Nephron progenitor cell (in vitro differentiated cells): Measurements from ENCODE around the gene UBR3.

Experiments used
- DNase-seq: peaks from one replicate; pipeline ENCODE4 v3.0.0; 2021
- H3K27ac Mint-ChIP-seq: 2 replicates; pipeline ENCODE4 v1.8.0; 2021; ENCODE audit warnings: mild to moderate bottlenecking, moderate library complexity, mixed read lengths
- H3K27me3 Mint-ChIP-seq: 2 replicates; pipeline ENCODE4 v1.8.0; 2021; ENCODE audit warnings: mild to moderate bottlenecking, low read depth, mixed read lengths; ENCODE audit not compliant: poor library complexity
- H3K36me3 Mint-ChIP-seq: 2 replicates; pipeline ENCODE4 v1.8.0; 2021; ENCODE audit warnings: low read depth, mixed read lengths
- H3K4me1 Mint-ChIP-seq: 2 replicates; pipeline ENCODE4 v1.8.0; 2021; ENCODE audit warnings: mixed read lengths
- H3K4me3 Mint-ChIP-seq: 2 replicates; pipeline ENCODE4 v1.8.0; 2021; ENCODE audit warnings: mild to moderate bottlenecking, moderate library complexity, mixed read lengths
- H3K9me3 Mint-ChIP-seq: 2 replicates; pipeline ENCODE4 v1.8.0; 2021; ENCODE audit warnings: mild to moderate bottlenecking, moderate library complexity, mixed read lengths
- TF ChIP-seq, protein P1 (sequence below): fragments of 200-600 bp; sonication (generic); IDR thresholded peaks from 2 replicates; pipeline ENCODE4 v1.5.0; 2021; ENCODE audit warnings: antibody characterized with exemption

Gene UBR3

DNA sequence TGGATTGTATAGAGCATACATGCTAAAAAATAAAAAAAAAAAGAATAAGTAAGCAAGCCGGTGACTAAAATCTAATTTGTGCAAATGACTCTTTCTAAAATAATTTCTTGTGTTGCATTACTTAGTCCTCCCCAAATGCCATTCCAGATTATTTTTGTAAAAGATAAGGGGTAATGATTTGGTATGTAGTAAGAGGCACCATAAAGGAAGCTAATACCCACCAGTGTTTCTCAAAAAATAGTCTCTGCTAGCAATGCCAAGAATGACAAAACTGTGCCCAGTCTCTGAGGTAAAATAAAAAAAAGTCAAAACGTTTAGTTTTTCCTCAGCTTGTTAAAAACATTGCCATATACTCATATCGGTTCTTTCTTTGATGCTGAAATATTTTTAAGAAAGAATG is 5.2 kb upstream of the UBR3 start:
- no peak overlapping the region for H3K27ac Mint-ChIP-seq
- peaks cover 8% of the 10 kb centered on the region for H3K9me3 Mint-ChIP-seq
- peaks cover 27% of the 10 kb centered on the region for H3K4me1 Mint-ChIP-seq
- no peak for DNase-seq
- TF ChIP-seq, protein P1, sequence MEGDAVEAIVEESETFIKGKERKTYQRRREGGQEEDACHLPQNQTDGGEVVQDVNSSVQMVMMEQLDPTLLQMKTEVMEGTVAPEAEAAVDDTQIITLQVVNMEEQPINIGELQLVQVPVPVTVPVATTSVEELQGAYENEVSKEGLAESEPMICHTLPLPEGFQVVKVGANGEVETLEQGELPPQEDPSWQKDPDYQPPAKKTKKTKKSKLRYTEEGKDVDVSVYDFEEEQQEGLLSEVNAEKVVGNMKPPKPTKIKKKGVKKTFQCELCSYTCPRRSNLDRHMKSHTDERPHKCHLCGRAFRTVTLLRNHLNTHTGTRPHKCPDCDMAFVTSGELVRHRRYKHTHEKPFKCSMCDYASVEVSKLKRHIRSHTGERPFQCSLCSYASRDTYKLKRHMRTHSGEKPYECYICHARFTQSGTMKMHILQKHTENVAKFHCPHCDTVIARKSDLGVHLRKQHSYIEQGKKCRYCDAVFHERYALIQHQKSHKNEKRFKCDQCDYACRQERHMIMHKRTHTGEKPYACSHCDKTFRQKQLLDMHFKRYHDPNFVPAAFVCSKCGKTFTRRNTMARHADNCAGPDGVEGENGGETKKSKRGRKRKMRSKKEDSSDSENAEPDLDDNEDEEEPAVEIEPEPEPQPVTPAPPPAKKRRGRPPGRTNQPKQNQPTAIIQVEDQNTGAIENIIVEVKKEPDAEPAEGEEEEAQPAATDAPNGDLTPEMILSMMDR = no peak
- no peak overlapping the region for H3K4me3 Mint-ChIP-seq
- peaks cover 2% of the 10 kb centered on the region for H3K27me3 Mint-ChIP-seq
- peaks cover 46% of the 10 kb centered on the region for H3K36me3 Mint-ChIP-seq

DNA sequence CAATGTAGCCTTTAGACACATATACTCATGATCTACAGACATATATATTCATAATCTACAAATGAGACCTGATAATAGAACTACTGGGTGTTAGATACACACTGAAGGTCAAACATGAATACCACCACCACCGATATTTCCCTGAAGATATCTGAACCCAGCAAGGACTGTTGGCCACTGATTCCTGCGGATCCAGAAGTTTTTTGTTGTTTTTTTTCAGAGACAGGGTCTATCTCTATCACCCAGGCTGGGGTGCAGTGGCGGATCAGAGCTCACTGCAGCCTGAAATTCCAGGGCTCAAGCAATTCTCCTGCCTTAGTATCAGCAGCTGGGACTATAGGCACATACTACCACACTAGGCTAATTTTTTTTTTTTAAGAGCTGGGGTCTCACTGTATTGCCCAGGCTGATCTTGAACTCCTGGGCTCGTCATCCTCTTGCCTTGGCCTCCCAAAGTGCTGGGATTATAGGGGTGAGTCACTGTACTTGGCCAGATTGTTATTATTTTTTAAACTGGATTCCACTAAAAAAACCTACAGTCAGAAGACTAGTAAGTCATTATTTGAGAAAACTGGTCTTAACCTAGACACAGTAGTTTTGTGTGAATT is 4.4 kb upstream of the UBR3 start:
- peaks cover 37% of the 10 kb centered on the region for H3K36me3 Mint-ChIP-seq
- no peak for DNase-seq
- H3K27me3 Mint-ChIP-seq = peaks cover 2% of the 10 kb centered on the region
- peaks cover 27% of the 10 kb centered on the region for H3K4me1 Mint-ChIP-seq
- no peak overlapping the region for H3K27ac Mint-ChIP-seq
- no peaks in the 10 kb centered on the region for H3K9me3 Mint-ChIP-seq
- H3K4me3 Mint-ChIP-seq = peak overlapping the region; percentile 77
- TF ChIP-seq, protein P1 = no peak

DNA sequence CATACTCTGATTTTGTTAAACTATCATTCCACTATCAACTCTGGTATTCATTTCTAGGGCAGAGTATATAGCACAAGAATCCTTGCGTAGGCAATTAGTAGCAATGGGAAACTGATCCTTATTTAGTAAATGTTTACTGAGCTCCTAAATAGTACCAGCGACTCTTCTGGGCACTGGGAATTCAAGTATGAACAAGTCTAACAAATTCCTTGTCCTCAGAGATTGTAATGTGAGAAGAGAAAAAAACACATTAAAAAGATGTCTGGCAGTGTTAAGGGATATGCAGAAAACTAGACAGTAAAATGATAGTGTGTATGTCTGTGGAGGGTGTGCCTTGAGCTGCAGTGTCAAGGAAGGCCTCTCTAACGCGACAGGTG is 3.3 kb upstream of the UBR3 start:
- Mint-ChIP-seq H3K4me1 (peaks cover 37% of the 10 kb centered on the region), H3K9me3 (no peaks in the 10 kb centered on the region), H3K36me3 (peaks cover 29% of the 10 kb centered on the region), H3K4me3 (peak overlapping the region; percentile 93), H3K27me3 (peaks cover 2% of the 10 kb centered on the region), H3K27ac (peak overlapping the region; percentile 10)
- DNase-seq = no peak
- TF ChIP-seq, protein P1 = no peak

DNA sequence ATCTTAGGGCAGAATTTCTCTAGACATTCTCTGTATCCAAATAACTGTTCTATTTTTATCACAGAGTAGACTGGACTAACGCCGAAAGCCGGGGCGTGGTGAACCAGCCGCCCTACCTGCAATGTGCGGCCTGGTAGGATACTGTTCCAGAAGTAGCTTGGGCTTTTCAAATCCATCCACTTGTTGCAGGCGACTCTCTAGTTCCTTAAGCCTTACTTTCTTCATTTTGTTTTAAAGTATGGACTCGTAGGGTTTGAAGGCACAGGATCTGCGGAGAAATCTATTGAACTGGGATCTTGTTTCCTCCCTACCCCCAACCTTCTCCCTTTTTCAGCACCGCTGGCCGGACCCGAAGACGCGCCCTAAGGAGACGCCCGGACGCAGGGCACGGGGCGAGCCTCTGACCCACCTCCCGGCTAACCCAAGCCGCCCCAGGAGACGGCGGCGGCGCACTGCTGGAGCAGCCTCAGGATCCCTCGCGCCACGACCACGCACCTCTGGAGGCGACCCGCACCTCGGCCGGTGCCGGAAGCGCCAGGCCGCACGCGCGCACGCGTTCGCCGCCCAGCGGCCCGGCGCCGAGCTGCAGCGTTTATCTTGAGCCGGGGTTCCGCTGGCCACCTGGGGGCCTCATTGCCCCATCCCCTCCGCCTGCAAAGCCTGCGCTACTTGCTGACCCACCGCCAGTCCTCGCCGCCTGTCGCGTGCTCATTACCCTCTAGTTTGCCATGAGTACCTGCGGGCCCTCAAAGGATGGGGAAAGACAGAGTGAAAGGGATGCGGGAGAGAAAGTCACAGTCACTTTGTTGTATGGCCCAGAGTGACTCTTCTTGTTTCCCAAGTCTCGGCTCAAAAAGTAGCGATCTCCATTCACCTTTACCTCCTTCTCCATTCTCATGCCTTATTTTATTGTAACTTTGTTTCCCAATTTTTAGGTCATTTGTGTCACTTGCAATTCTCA is 2.6 kb upstream of the UBR3 start, which contains the start of gene METTL5:
Gene METTL5 (minus strand): TSS at position 533 of the 961 bp plus-strand sequence. CDS start 308 bp downstream, at position 225.
- peak; percentile 88 for DNase-seq
- no peaks in the 10 kb centered on the region for H3K9me3 Mint-ChIP-seq
- peaks cover 2% of the 10 kb centered on the region for H3K27me3 Mint-ChIP-seq
- peak within 1 kb of the TSS; percentile 10 for H3K27ac Mint-ChIP-seq
- TF ChIP-seq, protein P1 = peak; percentile 83
- peaks cover 26% of the 10 kb centered on the region for H3K36me3 Mint-ChIP-seq
- peaks cover 44% of the 10 kb centered on the region for H3K4me1 Mint-ChIP-seq
- H3K4me3 Mint-ChIP-seq = peak within 1 kb of the TSS; percentile 93

DNA sequence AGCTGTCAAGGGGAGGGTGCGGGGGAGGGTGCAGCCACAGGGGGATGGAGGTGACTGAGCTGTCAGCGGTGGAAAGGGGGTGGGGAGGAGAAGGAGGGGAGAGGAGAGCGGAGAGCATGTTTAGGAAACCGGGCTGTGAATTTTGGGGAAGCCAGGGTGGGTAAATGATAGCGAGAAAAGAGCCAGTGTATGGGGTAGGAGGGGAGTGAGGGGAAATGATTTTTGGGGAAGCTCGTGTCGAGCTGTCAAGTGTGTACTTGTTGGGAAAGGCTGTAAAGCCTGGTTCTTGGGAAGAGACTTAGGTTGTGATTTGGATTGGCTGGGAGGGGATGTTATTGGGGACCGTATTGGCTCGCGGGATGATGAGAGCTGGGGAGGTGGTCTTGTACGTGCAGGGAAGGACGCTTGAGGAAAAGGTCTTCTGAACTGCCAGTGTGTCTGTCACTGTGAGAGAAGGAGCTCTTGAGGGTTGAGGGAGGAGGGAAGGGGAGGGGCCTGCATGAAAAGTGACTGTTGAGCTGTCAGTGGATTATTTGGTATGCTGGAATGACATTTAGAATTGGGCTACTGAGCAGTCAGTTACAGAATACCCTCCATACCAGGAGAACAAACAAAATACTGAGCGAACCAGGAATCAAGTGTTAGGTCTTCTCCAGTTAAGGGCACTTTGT is 1.0 kb downstream of the UBR3 start:
- H3K4me3 Mint-ChIP-seq = peak overlapping the region; percentile 97
- peaks cover 2% of the 10 kb centered on the region for H3K27me3 Mint-ChIP-seq
- H3K27ac Mint-ChIP-seq = peak overlapping the region; percentile 94
- peaks cover 41% of the 10 kb centered on the region for H3K4me1 Mint-ChIP-seq
- peaks cover 28% of the 10 kb centered on the region for H3K36me3 Mint-ChIP-seq
- DNase-seq = peak; percentile 61
- TF ChIP-seq, protein P1 = no peak
- H3K9me3 Mint-ChIP-seq = peaks cover 7% of the 10 kb centered on the region
